Neutrophil (primary cell): ENCODE data around the gene ZBTB16.

Experiments
- H3K27ac ChIP-seq: fragments of 200-600 bp; sonication (generic); 2 replicates; pipeline ENCODE4 v1.5.1; 2016; ENCODE audit warnings: mild to moderate bottlenecking, moderate library complexity
- H3K27me3 ChIP-seq: fragments of 200-600 bp; sonication (generic); 2 replicates; pipeline ENCODE4 v1.6.0; 2016; ENCODE audit warnings: mild to moderate bottlenecking
- H3K36me3 ChIP-seq: fragments of 200-600 bp; sonication (generic); 2 replicates; pipeline ENCODE4 v1.5.1; 2017
- H3K4me1 ChIP-seq, 2 experiments: fragments of 200-600 bp in 1 of 2; sonication (generic) in 1 of 2; 1 replicate in 1 of 2; 2 replicates in 1 of 2; pipeline versions ENCODE4 v1.5.1 to v1.6.1; 2013 to 2016; ENCODE audit warnings: low read depth in 1 of 2, low read length in 1 of 2, mild to moderate bottlenecking in 1 of 2, moderate library complexity in 1 of 2; ENCODE audit not compliant: control insufficient read depth in 1 of 2, insufficient read depth in 1 of 2
- H3K4me3 ChIP-seq, 2 experiments: fragments of 200-600 bp in 1 of 2; sonication (generic) in 1 of 2; 1 replicate in 1 of 2; 2 replicates in 1 of 2; pipeline ENCODE4 v1.5.1; 2013 to 2016; ENCODE audit warnings: low read depth in 1 of 2, low read length in 1 of 2, mild to moderate bottlenecking in 1 of 2, moderate library complexity in 1 of 2
- H3K9me3 ChIP-seq: fragments of 200-600 bp; sonication (generic); 2 replicates; pipeline ENCODE4 v1.5.1; 2016
- CTCF ChIP-seq: fragments of 200-600 bp; sonication (generic); IDR thresholded peaks from 2 replicates; pipeline ENCODE4 v1.5.1; 2016; ENCODE audit warnings: antibody characterized with exemption

Gene ZBTB16

GRCh38 chr11:114208377-114208776 is 148.9 kb downstream of the ZBTB16 start:
- no peaks in the 10 kb centered on the region for H3K36me3 ChIP-seq
- TF ChIP-seq CTCF, result no peak
- no peak overlapping the region for H3K27ac ChIP-seq
- peaks cover 0 to 4% of the 10 kb centered on the region in 2 experiments for H3K4me1 ChIP-seq
- H3K9me3 ChIP-seq, result no peaks in the 10 kb centered on the region
- H3K27me3 ChIP-seq, result no peaks in the 10 kb centered on the region
- H3K4me3 ChIP-seq, result no peak overlapping the region

- Histone ChIP-seq H3K36me3 (no peaks in the 10 kb centered on the region), H3K27me3 (no peaks in the 10 kb centered on the region), H3K4me3 (no peak overlapping the region), H3K27ac (no peak overlapping the region), H3K9me3 (no peaks in the 10 kb centered on the region), H3K4me1 (peaks cover 0 to 4% of the 10 kb centered on the region in 2 experiments)
- no peak for TF ChIP-seq CTCF
These were observed 149.8 kb downstream of the ZBTB16 start for GRCh38 chr11:114209343-114209742.

- no peak overlapping the region for H3K4me3 ChIP-seq
- H3K4me1 ChIP-seq, result peaks cover 0 to 4% of the 10 kb centered on the region in 2 experiments
- no peaks in the 10 kb centered on the region for H3K9me3 ChIP-seq
- H3K27me3 ChIP-seq, result no peaks in the 10 kb centered on the region
- H3K36me3 ChIP-seq, result no peaks in the 10 kb centered on the region
- no peak for TF ChIP-seq CTCF
- H3K27ac ChIP-seq, result no peak overlapping the region
These were observed 150.4 kb downstream of the ZBTB16 start for GRCh38 chr11:114209904-114210303.

GRCh38 chr11:114211444-114212121 is 152.1 kb downstream of the ZBTB16 start:
- no peaks in the 10 kb centered on the region for H3K27me3 ChIP-seq
- TF ChIP-seq CTCF, result no peak
- H3K9me3 ChIP-seq, result no peaks in the 10 kb centered on the region
- H3K36me3 ChIP-seq, result no peaks in the 10 kb centered on the region
- H3K4me1 ChIP-seq, result peaks cover 0 to 4% of the 10 kb centered on the region in 2 experiments
- no peak overlapping the region for H3K4me3 ChIP-seq
- H3K27ac ChIP-seq, result no peak overlapping the region

GRCh38 chr11:114213622-114214021 is 154.1 kb downstream of the ZBTB16 start:
- Histone ChIP-seq H3K27ac (no peak overlapping the region), H3K36me3 (no peaks in the 10 kb centered on the region), H3K4me1 (no peaks in the 10 kb centered on the region), H3K27me3 (no peaks in the 10 kb centered on the region), H3K4me3 (no peak overlapping the region), H3K9me3 (no peaks in the 10 kb centered on the region)
- TF ChIP-seq CTCF, result no peak
